Measurements from ENCODE around the gene NUCKS1.

The NUCKS1 gene

GRCh38 chr1:205665201-205666045 is 84.6 kb downstream of the NUCKS1 start:
- TF ChIP-seq CTCF (IDR thresholded peaks at IDR 0.05; ENCODE audit: low read depth, low read length), result no peak
- DNase-seq, result no peak
- H3K4me1 ChIP-seq, result no peaks in the 10 kb centered on the region

GRCh38 chr1:205664399-205665017 is 85.5 kb downstream of the NUCKS1 start:
- Histone ChIP-seq H3K4me3 (ENCODE audit: low read depth, low read length) (no peak overlapping the region), H3K27me3 (no peaks in the 10 kb centered on the region), H3K36me3 (no peaks in the 10 kb centered on the region), H3K9me3 (no peaks in the 10 kb centered on the region), H3K4me1 (no peaks in the 10 kb centered on the region)
- no peak for DNase-seq
- no peak for TF ChIP-seq CTCF (IDR thresholded peaks at IDR 0.05; ENCODE audit: low read depth, low read length)

More at GRCh38 chr1:205665201-205666045, 84.6 kb downstream of the NUCKS1 start:
- Histone ChIP-seq H3K4me3 (ENCODE audit: low read depth, low read length) (no peak overlapping the region), H3K27me3 (no peaks in the 10 kb centered on the region), H3K9me3 (no peaks in the 10 kb centered on the region), H3K36me3 (no peaks in the 10 kb centered on the region)

- H3K36me3 ChIP-seq, result no peaks in the 10 kb centered on the region
- no peaks in the 10 kb centered on the region for H3K4me1 ChIP-seq
- no peaks in the 10 kb centered on the region for H3K9me3 ChIP-seq
- no peak for TF ChIP-seq CTCF (IDR thresholded peaks at IDR 0.05; ENCODE audit: low read depth, low read length)
- no peaks in the 10 kb centered on the region for H3K27me3 ChIP-seq
- DNase-seq, result no peak
- no peak overlapping the region for H3K4me3 ChIP-seq (ENCODE audit: low read depth, low read length)
Observed at GRCh38 chr1:205663286-205663936, 86.6 kb downstream of the NUCKS1 start.

Measured in BE2C (cell line).